Stimulated activated CD4-positive, alpha-beta T cell treated with anti-CD3 and anti-CD28 coated beads, Interleukin-15, amount 100 ng/mL, for 48 hours (primary cell): ENCODE results near the gene LASP1NB.
A peak's percentile ranks its signal among the peaks of the same experiment; 100 is the strongest.
"Not testable (repeated sequence)": the region's sequence is repeated elsewhere in the genome, so short reads cannot be mapped to it uniquely, and the experiment has no call there.

Source experiments
- DNase-seq, 2 donors: peaks; one replicate each; pipeline ENCODE4 v3.0.0-alpha.2; 2020; ENCODE audit warnings: low read depth in 2 of 2

LASP1NB gene

GRCh38 chr17:38917259-38917658, 8.2 kb upstream of the LASP1NB start:
- DNase-seq = no peak

GRCh38 chr17:38918129-38918913, 7.1 kb upstream of the LASP1NB start:
- DNase-seq = no peak

- DNase-seq = no peak
These were observed 6.5 kb upstream of the LASP1NB start for GRCh38 chr17:38918916-38919315.

- DNase-seq = no peak
These were observed 5.9 kb upstream of the LASP1NB start for GRCh38 chr17:38919316-38920078.

GRCh38 chr17:38920374-38921291, 4.8 kb upstream of the LASP1NB start:
- no peak for DNase-seq

GRCh38 chr17:38921756-38922411, 3.5 kb upstream of the LASP1NB start:
- DNase-seq = no peak

GRCh38 chr17:38922538-38923297, 2.7 kb upstream of the LASP1NB start:
- DNase-seq = no peak

- DNase-seq = no peak
These were observed 1.1 kb downstream of the LASP1NB start for GRCh38 chr17:38926293-38927070.

- DNase-seq = not testable (repeated sequence)
These were observed 5.4 kb downstream of the LASP1NB start for GRCh38 chr17:38930782-38931181.

GRCh38 chr17:38933962-38934361, 8.5 kb downstream of the LASP1NB start:
- not testable (repeated sequence) for DNase-seq

GRCh38 chr17:38939987-38940386, 14.6 kb downstream of the LASP1NB start:
- DNase-seq = no peak

- no peak for DNase-seq
These were observed 15.0 kb downstream of the LASP1NB start for GRCh38 chr17:38940404-38940803.

GRCh38 chr17:38942696-38943334, 17.4 kb downstream of the LASP1NB start:
- no peak for DNase-seq

GRCh38 chr17:38943607-38944006, 18.2 kb downstream of the LASP1NB start:
- peak in 1 of 2 donors; percentile 21 for DNase-seq

GRCh38 chr17:38947189-38947588, 21.8 kb downstream of the LASP1NB start:
- no peak for DNase-seq

- DNase-seq = not testable (repeated sequence)
These were observed 28.4 kb downstream of the LASP1NB start for GRCh38 chr17:38953800-38954199.

- DNase-seq = no peak
These were observed 32.9 kb downstream of the LASP1NB start for GRCh38 chr17:38958326-38958725.

- no peak for DNase-seq
These were observed 33.3 kb downstream of the LASP1NB start for GRCh38 chr17:38958756-38959155.

GRCh38 chr17:38959508-38959907, 34.1 kb downstream of the LASP1NB start:
- no peak for DNase-seq
